ENCODE data around the gene ZSWIM8. TPM values are rescaled to one million over a fixed set of nuclear protein-coding genes. Genes with fewer than 3 reads are reported as not detected.
A peak's percentile ranks its signal among the peaks of the same experiment; 100 is the strongest.

ZSWIM8 gene
- total and polyA plus RNA-seq, 10 of the 15 experiments (the other 5 are each of a cell fraction or from before 2014, with no cell fraction given): 7.8 to 47.1 (median 23.6) TPM

GRCh38 chr10:73803680-73804286, 18.4 kb downstream of the ZSWIM8 start (continued):
- TF ChIP-seq, protein P1, sequence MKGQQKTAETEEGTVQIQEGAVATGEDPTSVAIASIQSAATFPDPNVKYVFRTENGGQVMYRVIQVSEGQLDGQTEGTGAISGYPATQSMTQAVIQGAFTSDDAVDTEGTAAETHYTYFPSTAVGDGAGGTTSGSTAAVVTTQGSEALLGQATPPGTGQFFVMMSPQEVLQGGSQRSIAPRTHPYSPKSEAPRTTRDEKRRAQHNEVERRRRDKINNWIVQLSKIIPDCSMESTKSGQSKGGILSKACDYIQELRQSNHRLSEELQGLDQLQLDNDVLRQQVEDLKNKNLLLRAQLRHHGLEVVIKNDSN (IDR thresholded peaks at IDR 0.05; ENCODE audit: borderline replicate concordance, extremely low read length, insufficient read depth, low read depth, low read length): no peak
- TF ChIP-seq EED (IDR thresholded peaks at IDR 0.05; ENCODE audit: low read depth): 0 out of 2 replicates have a peak, but pooled peaks have one; percentile 27
- no peak for TF ChIP-seq NFYA (IDR thresholded peaks at IDR 0.05; ENCODE audit: borderline replicate concordance, low read depth, low read length)
- no peak for TF ChIP-seq CHD4 (IDR thresholded peaks at IDR 0.05)
- TF ChIP-seq, protein P2, sequence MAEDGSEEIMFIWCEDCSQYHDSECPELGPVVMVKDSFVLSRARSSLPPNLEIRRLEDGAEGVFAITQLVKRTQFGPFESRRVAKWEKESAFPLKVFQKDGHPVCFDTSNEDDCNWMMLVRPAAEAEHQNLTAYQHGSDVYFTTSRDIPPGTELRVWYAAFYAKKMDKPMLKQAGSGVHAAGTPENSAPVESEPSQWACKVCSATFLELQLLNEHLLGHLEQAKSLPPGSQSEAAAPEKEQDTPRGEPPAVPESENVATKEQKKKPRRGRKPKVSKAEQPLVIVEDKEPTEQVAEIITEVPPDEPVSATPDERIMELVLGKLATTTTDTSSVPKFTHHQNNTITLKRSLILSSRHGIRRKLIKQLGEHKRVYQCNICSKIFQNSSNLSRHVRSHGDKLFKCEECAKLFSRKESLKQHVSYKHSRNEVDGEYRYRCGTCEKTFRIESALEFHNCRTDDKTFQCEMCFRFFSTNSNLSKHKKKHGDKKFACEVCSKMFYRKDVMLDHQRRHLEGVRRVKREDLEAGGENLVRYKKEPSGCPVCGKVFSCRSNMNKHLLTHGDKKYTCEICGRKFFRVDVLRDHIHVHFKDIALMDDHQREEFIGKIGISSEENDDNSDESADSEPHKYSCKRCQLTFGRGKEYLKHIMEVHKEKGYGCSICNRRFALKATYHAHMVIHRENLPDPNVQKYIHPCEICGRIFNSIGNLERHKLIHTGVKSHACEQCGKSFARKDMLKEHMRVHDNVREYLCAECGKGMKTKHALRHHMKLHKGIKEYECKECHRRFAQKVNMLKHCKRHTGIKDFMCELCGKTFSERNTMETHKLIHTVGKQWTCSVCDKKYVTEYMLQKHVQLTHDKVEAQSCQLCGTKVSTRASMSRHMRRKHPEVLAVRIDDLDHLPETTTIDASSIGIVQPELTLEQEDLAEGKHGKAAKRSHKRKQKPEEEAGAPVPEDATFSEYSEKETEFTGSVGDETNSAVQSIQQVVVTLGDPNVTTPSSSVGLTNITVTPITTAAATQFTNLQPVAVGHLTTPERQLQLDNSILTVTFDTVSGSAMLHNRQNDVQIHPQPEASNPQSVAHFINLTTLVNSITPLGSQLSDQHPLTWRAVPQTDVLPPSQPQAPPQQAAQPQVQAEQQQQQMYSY (CRISPR knock-in tag; IDR thresholded peaks at IDR 0.05): no peak
- peak; percentile 82 for TF ChIP-seq SPI1 (IDR thresholded peaks at IDR 0.05; ENCODE audit: borderline replicate concordance, insufficient read depth, low read depth, low read length)
- peak; percentile 52; the same call in 1 of the 2 replicates for TF ChIP-seq POLR2AphosphoS2 (IDR thresholded peaks at IDR 0.05; ENCODE audit: low read depth, low read length)
- TF ChIP-seq, protein P3, sequence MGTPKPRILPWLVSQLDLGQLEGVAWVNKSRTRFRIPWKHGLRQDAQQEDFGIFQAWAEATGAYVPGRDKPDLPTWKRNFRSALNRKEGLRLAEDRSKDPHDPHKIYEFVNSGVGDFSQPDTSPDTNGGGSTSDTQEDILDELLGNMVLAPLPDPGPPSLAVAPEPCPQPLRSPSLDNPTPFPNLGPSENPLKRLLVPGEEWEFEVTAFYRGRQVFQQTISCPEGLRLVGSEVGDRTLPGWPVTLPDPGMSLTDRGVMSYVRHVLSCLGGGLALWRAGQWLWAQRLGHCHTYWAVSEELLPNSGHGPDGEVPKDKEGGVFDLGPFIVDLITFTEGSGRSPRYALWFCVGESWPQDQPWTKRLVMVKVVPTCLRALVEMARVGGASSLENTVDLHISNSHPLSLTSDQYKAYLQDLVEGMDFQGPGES (IDR thresholded peaks at IDR 0.05): no peak
- TF ChIP-seq KLF5 (IDR thresholded peaks at IDR 0.05; ENCODE audit: partially characterized antibody): peak; percentile 17
- TF ChIP-seq TARDBP (IDR thresholded peaks at IDR 0.05; ENCODE audit: borderline replicate concordance): no peak
- peak; percentile 5; the same call in 1 of the 2 replicates for TF ChIP-seq ZNF24 (IDR thresholded peaks at IDR 0.05)
- TF ChIP-seq SREBF1 (IDR thresholded peaks at IDR 0.05; ENCODE audit: low read length): no peak
- TF ChIP-seq SRF (IDR thresholded peaks at IDR 0.05; ENCODE audit: low read depth in 2 of 2, low read length in 2 of 2): no peak
- TF ChIP-seq RAD51 (IDR thresholded peaks at IDR 0.05): no peak
- TF ChIP-seq ZNF274 (IDR thresholded peaks at IDR 0.05; ENCODE audit: insufficient read depth, insufficient read length): no peak
- TF ChIP-seq YY1 (IDR thresholded peaks at IDR 0.05; ENCODE audit: low read depth, low read length): peak; percentile 92
- TF ChIP-seq BRCA1 (IDR thresholded peaks at IDR 0.05; ENCODE audit: low read depth, low read length): no peak
- TF ChIP-seq SUPT20H (IDR thresholded peaks at IDR 0.05; ENCODE audit: borderline replicate concordance, control insufficient read depth, low read depth, low read length): no peak
- no peak for TF ChIP-seq WRNIP1 (IDR thresholded peaks at IDR 0.05; ENCODE audit: borderline replicate concordance, low read depth, low read length)
- no peak for TF ChIP-seq TBL1XR1 (IDR thresholded peaks at IDR 0.05; ENCODE audit: low read depth, low read length)
- no peak for TF ChIP-seq CREB1 (IDR thresholded peaks at IDR 0.05; ENCODE audit: low read depth)
- no peak for TF ChIP-seq CBX3 (IDR thresholded peaks at IDR 0.05; ENCODE audit: borderline replicate concordance, low read depth)
- TF ChIP-seq IKZF2 (IDR thresholded peaks at IDR 0.05): peak; percentile 57 to 68; a peak in 3 of 4 replicates
- TF ChIP-seq STAT1 (conservative IDR thresholded peaks at IDR 0.05): no peak

All from GM12878 (cell line).